Sigmoid colon (tissue), 4 donors: ENCODE results near the gene HOXA10.

Experiments used
- POLR2AphosphoS5 ChIP-seq, 4 donors: sonication (generic); formaldehyde crosslinking; IDR thresholded peaks; one replicate each; pipeline ENCODE4 v1.6.1; 2017; ENCODE audit warnings: antibody characterized with exemption in 4 of 4
- TF ChIP-seq, protein P1 (sequence below), 4 experiments: fragments of 450-650 bp in 3 of 4; fragments of 200-600 bp in 1 of 4; IDR thresholded peaks; one replicate each; pipeline ENCODE4 v1.5.1; 2016 to 2019; ENCODE audit warnings: antibody characterized with exemption in 4 of 4, mild to moderate bottlenecking in 3 of 4, moderate library complexity in 2 of 4

DNA sequence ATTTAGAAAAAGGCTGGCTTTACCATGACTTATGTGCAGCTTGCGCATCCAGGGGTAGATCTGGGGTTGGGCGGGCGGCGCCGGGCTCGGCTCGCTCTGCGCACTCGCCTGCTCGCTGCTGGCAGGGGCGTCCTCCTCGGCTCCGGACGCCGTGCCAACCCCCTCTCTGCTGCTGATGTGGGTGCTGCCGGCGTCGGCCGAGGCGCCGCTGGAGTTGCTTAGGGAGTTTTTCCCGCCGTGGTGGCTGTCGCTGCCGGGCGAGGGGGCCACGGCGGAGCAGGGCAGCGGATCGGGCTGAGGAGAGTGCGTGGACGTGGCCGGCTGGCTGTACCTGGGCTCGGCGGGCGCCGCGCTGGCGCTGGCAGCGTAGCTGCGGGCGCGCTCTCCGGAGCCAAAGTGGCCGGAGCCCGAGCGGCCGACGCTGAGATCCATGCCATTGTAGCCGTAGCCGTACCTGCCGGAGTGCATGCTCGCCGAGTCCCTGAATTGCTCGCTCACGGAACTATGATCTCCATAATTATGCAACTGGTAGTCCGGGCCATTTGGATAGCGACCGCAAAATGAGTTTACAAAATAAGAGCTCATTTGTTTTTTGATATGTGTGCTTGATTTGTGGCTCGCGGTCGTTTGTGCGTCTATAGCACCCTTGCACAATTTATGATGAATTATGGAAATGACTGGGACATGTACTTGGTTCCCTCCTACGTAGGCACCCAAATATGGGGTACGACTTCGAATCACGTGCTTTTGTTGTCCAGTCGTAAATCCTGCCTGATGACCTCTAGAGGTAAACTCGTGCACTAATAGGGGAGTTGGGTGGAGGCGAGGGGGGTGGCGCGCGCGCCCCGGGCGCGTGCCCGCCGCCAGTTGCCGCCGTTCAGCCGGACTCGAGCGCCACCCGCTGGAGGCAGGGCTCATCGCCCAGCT lies 30.8 kb downstream of the HOXA10 start, which contains the start of gene HOXA5:
- TF ChIP-seq, protein P1, sequence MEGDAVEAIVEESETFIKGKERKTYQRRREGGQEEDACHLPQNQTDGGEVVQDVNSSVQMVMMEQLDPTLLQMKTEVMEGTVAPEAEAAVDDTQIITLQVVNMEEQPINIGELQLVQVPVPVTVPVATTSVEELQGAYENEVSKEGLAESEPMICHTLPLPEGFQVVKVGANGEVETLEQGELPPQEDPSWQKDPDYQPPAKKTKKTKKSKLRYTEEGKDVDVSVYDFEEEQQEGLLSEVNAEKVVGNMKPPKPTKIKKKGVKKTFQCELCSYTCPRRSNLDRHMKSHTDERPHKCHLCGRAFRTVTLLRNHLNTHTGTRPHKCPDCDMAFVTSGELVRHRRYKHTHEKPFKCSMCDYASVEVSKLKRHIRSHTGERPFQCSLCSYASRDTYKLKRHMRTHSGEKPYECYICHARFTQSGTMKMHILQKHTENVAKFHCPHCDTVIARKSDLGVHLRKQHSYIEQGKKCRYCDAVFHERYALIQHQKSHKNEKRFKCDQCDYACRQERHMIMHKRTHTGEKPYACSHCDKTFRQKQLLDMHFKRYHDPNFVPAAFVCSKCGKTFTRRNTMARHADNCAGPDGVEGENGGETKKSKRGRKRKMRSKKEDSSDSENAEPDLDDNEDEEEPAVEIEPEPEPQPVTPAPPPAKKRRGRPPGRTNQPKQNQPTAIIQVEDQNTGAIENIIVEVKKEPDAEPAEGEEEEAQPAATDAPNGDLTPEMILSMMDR (IDR thresholded peaks at IDR 0.05): peak; percentile 62 to 75 (median 68)
- TF ChIP-seq POLR2AphosphoS5 (IDR thresholded peaks at IDR 0.05): peak; percentile 86 to 96 (median 90)
